PC-3 (cell line): ENCODE measurements around the gene BRD4.

Source experiments
- CTCF ChIP-seq: fragments of 300-600 bp; sonication (generic); conservative IDR thresholded peaks from 2 replicates; pipeline ENCODE4 v1.5.1; 2017; ENCODE audit warnings: antibody characterized with exemption, low read depth, mild to moderate bottlenecking, low read length
- EZH2 ChIP-seq: fragments of 300-600 bp; sonication (generic); IDR thresholded peaks from one replicate; pipeline ENCODE4 v1.6.1; 2017; ENCODE audit warnings: antibody characterized with exemption, mild to moderate bottlenecking, low read length; ENCODE audit not compliant: unreplicated experiment
- EZH2phosphoT487 ChIP-seq: fragments of 300-600 bp; sonication (generic); IDR thresholded peaks from 2 replicates; pipeline ENCODE4 v1.6.1; 2018; ENCODE audit warnings: mild to moderate bottlenecking, antibody characterized with exemption, low read length, borderline replicate concordance

DNA sequence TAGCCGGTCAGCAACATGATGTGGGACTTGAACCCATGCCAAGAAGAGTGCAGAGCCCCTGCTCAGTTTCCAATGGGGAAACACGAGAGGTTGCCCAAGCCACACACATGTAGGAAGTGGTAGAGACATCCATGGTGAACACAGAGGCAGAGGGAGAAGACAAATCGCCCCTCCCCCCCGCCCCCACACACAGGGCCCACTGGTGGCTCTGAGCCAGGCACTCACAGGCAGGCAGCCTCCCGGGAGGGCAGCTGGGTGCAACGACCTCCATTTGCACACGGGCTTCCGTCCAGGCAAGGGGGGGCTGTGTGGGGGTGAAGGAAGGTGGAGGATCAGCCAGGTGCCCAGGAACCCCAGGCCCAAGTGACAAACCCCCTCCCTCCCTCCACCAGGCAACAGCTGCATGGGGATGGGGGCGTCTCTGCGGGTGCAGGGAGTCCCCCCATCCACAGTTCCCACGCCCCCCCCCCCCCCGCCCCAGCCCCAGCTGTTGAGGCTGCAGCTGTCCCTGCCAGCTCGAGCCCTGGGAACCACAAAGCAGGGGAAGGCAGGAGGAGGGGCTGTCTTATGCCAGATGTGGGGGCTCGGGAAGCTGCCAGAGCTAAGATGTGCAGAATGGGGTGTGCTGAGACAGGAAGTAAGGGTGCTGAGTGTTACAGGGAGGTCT lies 134.9 kb downstream of the BRD4 start:
- TF ChIP-seq CTCF (no peak), EZH2 (no peak), EZH2phosphoT487 (no peak)
